ENCODE results near the gene RGCC.
A peak's percentile ranks its signal among the peaks of the same experiment; 100 is the strongest.
"Not testable (repeated sequence)": the region's sequence is repeated elsewhere in the genome, so short reads cannot be mapped to it uniquely, and the experiment has no call there.

Gene RGCC

GRCh38 chr13:41490371-41491015 lies 33.1 kb downstream of the RGCC start:
- no peak for DNase-seq (ENCODE audit: low read depth in 2 of 2)

GRCh38 chr13:41491436-41491835 lies 34.1 kb downstream of the RGCC start:
- DNase-seq (ENCODE audit: low read depth in 2 of 2) = no peak

GRCh38 chr13:41492432-41493260 lies 35.3 kb downstream of the RGCC start:
- DNase-seq (ENCODE audit: low read depth in 2 of 2) = no peak

GRCh38 chr13:41494202-41494601 lies 36.9 kb downstream of the RGCC start:
- no peak for DNase-seq (ENCODE audit: low read depth in 2 of 2)

DNA sequence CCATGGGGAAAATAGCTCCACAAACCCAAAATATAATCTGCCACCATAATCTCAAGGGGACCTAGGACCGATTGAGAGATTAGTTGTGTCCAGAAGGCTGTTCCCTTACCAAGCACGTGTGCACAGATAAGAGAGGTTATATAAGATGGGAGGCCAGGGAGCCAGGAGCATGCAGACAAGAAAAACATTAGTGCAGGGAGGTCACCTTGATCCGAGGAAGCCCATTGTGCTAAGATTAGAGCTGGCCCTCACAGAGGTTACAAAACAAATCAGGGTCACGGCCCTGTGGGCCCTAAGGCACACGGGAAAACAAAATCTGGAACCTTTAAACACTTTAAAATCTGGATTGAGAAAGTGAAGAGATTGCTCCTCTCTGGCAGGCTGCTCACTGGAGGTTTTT lies 37.7 kb downstream of the RGCC start:
- no peak for DNase-seq (ENCODE audit: low read depth in 2 of 2)

GRCh38 chr13:41496420-41497234 lies 39.3 kb downstream of the RGCC start:
- no peak for DNase-seq (ENCODE audit: low read depth in 2 of 2)

- DNase-seq (ENCODE audit: low read depth in 2 of 2) = no peak
Observed at GRCh38 chr13:41497436-41497835, 40.1 kb downstream of the RGCC start.

GRCh38 chr13:41499452-41499851 lies 42.1 kb downstream of the RGCC start:
- no peak for DNase-seq (ENCODE audit: low read depth in 2 of 2)

- DNase-seq (ENCODE audit: low read depth in 2 of 2) = peak in 1 of 2 experiments; percentile 16
Observed at GRCh38 chr13:41500511-41500910, 43.2 kb downstream of the RGCC start.

DNA sequence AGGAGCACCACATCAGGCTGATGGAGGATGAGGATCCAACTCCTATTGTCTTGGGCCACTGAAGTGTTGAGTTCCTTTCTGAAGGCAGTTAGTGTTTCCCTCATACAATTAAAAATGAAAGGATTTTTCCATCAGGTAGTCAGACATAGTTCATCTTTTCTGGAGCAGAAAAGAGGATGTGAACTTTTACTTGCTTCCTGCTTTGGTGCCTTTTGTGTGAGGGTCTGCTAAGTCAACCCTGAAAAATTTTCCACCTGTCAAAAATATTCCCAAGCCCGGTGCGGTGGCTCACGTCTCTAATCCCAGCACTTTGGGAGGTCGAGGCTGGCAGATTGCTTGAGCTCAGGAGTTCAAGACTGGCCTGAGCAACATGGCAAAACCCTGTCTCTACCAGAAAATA lies 43.9 kb downstream of the RGCC start:
- no peak for DNase-seq (ENCODE audit: low read depth in 2 of 2)

GRCh38 chr13:41502031-41502430 lies 44.7 kb downstream of the RGCC start:
- DNase-seq (ENCODE audit: low read depth in 2 of 2) = no peak

DNA sequence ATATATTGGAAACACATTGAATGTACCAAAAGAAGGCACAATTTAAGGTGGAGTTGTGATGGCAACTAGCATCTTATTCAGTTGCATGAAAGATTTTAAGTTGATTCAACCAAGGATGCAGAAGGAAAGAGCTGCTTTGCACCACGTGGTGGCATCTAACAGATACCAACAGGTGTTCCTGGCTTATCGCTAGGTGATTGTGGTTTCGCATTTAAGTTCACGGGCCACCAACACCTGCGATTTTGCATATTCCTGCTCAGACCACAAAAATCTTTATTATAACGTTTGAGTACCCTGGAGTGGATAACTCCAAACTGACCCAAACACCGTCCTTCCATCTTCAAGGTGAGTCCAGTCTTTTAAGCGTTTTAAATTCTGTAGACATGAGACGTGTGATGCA lies 45.3 kb downstream of the RGCC start:
- no peak for DNase-seq (ENCODE audit: low read depth in 2 of 2)

DNA sequence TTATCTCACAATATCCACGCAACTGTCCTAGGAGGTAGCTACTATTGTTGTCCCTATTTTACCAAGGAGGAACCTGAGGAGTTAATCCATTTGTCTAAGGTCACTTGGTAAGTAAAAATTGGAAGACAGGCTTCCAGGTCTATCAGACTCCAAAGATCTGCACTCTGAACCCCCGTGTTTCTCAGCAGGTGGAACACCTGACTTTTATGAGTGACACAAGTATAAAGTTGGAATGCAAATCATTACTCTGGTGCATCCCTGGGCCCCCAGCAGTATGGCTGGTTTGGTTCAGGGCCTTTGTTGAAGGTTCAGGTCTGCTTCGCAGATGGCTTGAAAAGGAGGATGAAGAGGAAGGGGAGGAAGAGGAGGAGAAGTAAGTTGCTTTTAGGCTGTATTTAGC lies 46.0 kb downstream of the RGCC start:
- DNase-seq (ENCODE audit: low read depth in 2 of 2) = no peak

DNA sequence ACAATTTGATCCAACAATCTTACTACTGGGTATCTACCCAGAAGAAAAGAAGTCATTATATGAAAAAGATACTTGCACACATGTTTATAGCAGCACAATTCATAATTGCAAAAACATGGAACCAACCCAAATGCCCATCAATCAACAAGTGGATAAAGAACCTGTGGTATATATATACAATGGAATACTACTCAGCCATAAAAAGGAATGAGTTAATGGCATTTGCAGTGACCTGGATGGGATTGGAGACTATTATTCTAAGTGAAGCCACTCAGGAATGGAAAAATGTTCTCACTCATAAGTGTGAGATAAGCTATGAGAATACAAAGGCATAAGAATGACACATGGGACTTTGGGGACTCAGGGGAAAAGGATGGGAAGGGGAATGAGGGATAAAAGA lies 47.3 kb downstream of the RGCC start:
- not testable (repeated sequence) for DNase-seq (ENCODE audit: low read depth in 2 of 2)

- no peak for DNase-seq (ENCODE audit: low read depth in 2 of 2)
Observed at GRCh38 chr13:41505209-41505835, 48.0 kb downstream of the RGCC start.

GRCh38 chr13:41506312-41506711 lies 49.0 kb downstream of the RGCC start:
- DNase-seq (ENCODE audit: low read depth in 2 of 2) = no peak

DNA sequence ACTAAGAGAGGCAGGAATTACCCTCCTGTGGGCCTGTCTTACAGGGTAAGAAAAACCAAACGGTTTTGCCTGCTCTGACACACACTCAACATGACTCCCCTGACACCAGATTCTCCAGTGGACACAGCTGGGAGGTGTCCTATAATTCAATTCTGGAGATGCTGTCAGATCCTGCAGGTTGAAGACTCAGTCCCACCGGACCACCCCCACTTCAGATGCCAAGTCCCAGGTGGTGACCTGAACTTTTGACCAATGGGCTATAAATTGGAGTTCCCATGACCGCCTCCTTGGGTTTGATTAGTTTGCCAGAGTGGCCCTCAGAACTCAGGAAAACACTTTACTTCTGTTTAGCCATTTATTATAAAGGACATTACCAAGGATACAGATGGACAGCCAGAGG lies 52.6 kb downstream of the RGCC start:
- DNase-seq (ENCODE audit: low read depth in 2 of 2) = no peak

- DNase-seq (ENCODE audit: low read depth in 2 of 2) = no peak
Observed at GRCh38 chr13:41511827-41512226, 54.5 kb downstream of the RGCC start.

- DNase-seq (ENCODE audit: low read depth in 2 of 2) = no peak
Observed at GRCh38 chr13:41512441-41512840, 55.1 kb downstream of the RGCC start.

DNA sequence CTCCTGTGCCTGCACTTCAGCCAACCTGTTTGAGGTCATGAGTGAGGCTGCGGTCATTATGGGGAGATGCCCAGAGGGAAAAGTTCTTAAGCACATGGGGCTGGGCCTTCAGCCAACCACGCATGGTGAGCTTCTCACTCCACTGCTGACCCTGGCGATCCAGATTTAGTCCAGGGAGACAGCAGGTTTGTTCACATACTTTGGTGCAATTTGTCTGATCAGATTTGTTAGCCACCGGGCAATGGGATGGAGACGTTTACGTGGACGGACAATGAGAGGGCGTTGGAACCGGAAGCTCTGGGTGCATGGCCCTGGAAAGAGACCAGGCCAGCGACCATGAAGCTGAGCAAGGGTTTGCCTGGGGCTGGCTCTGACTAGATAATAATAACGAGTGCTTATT lies 56.2 kb downstream of the RGCC start:
- DNase-seq (ENCODE audit: low read depth in 2 of 2) = no peak

DNA sequence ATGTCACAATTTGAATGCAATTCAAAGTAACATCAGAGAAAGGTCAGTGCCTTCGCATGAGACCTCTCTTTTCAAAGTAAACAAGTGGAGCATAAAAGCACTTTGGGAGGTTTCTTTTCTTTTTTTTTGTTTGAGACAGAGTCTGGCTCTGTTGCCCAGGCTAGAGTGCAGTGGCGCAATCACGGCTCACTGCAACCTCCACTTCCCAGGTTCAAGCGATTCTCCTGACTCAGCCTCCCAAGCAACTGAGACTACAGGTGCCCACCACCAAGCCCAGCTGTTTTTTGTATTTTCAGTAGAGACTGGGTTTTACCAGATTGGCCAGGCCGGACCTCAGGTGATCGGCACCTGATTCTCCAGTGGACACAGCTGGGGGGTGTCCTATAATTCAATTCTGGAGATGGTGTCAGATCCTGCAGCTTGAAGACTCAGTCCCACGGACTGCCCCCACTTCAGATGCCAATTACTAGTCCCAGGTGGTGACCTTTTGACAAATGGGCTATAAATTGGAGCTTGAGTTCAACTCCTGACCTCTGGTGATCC lies 57.6 kb downstream of the RGCC start:
- no peak for DNase-seq (ENCODE audit: low read depth in 2 of 2)

Data from stimulated activated CD4-positive, alpha-beta T cell treated with anti-CD3 and anti-CD28 coated beads, Interleukin-12 subunit alpha, Interleukin-12 subunit beta, amount 100 ng/mL, for 24 hours (primary cell).